Subcutaneous abdominal adipose tissue (tissue), 5 donors: ENCODE measurements around the gene ATP1A4.

Experiments used
- H3K27ac ChIP-seq: one replicate; pipeline ENCODE4 v1.7.0; 2013; ENCODE audit warnings: low read depth, mild to moderate bottlenecking, inconsistent platforms, low read length, moderate library complexity
- H3K27me3 ChIP-seq, 5 donors: one replicate each; pipeline ENCODE4 v1.7.0; 2013; ENCODE audit warnings: low read length in 5 of 5, inconsistent platforms in 1 of 5; ENCODE audit not compliant: control insufficient read depth in 5 of 5, insufficient read depth in 4 of 5
- H3K36me3 ChIP-seq, 5 donors: one replicate each; pipeline ENCODE4 v1.7.0; 2013; ENCODE audit warnings: low read length in 5 of 5; ENCODE audit not compliant: control insufficient read depth in 5 of 5, insufficient read depth in 5 of 5
- H3K4me1 ChIP-seq, 5 donors: one replicate each; pipeline ENCODE4 v1.7.0; 2013; ENCODE audit warnings: low read length in 5 of 5, mild to moderate bottlenecking in 3 of 5, moderate library complexity in 1 of 5; ENCODE audit not compliant: control insufficient read depth in 5 of 5, insufficient read depth in 5 of 5
- H3K4me3 ChIP-seq, 5 donors: one replicate each; pipeline ENCODE4 v1.7.0; 2013; ENCODE audit warnings: low read length in 5 of 5, low read depth in 1 of 5
- H3K9ac ChIP-seq, 5 donors: one replicate each; pipeline ENCODE4 v1.7.0; 2013; ENCODE audit warnings: low read length in 5 of 5, mild to moderate bottlenecking in 4 of 5, moderate library complexity in 3 of 5
- H3K9me3 ChIP-seq, 5 donors: one replicate each; pipeline ENCODE4 v1.7.0; 2013; ENCODE audit warnings: low read length in 5 of 5; ENCODE audit not compliant: control insufficient read depth in 5 of 5
- donor health status: healthy.
- donor health status: healthy.
- donor health status: healthy.
- donor health status: healthy.
- donor health status: healthy.

The ATP1A4 gene

GRCh38 chr1:160137216-160137862, 14.1 kb upstream of the ATP1A4 start:
- H3K4me1 ChIP-seq, result peaks cover 0 to 12% (median 5%) of the 10 kb centered on the region in 5 donors
- H3K4me3 ChIP-seq, result no peak overlapping the region
- no peaks in the 10 kb centered on the region for H3K9me3 ChIP-seq
- H3K36me3 ChIP-seq, result peaks cover 0 to 23% (median 10%) of the 10 kb centered on the region in 5 donors
- no peak overlapping the region for H3K9ac ChIP-seq
- H3K27ac ChIP-seq, result no peak overlapping the region
- H3K27me3 ChIP-seq, result no peaks in the 10 kb centered on the region

GRCh38 chr1:160139840-160140239, 11.6 kb upstream of the ATP1A4 start:
- H3K9ac ChIP-seq, result no peak overlapping the region
- peaks cover 0 to 23% (median 10%) of the 10 kb centered on the region in 5 donors for H3K36me3 ChIP-seq
- H3K4me1 ChIP-seq, result peaks cover 0 to 11% (median 7%) of the 10 kb centered on the region in 5 donors
- no peak overlapping the region for H3K27ac ChIP-seq
- H3K27me3 ChIP-seq, result no peaks in the 10 kb centered on the region
- no peaks in the 10 kb centered on the region for H3K9me3 ChIP-seq
- no peak overlapping the region for H3K4me3 ChIP-seq

GRCh38 chr1:160143695-160144094, 7.7 kb upstream of the ATP1A4 start:
- Histone ChIP-seq H3K4me1 (peaks cover 0 to 12% (median 7%) of the 10 kb centered on the region in 5 donors), H3K4me3 (no peak overlapping the region), H3K9ac (no peak overlapping the region), H3K36me3 (peaks cover 0 to 10% (median 2%) of the 10 kb centered on the region in 5 donors), H3K9me3 (no peaks in the 10 kb centered on the region), H3K27me3 (no peaks in the 10 kb centered on the region), H3K27ac (no peak overlapping the region)

- Histone ChIP-seq H3K9ac (no peak overlapping the region), H3K4me1 (peaks cover 0 to 21% (median 10%) of the 10 kb centered on the region in 5 donors), H3K27me3 (no peaks in the 10 kb centered on the region), H3K4me3 (no peak overlapping the region), H3K36me3 (peaks cover 0 to 7% (median under 1%) of the 10 kb centered on the region in 5 donors), H3K27ac (no peak overlapping the region), H3K9me3 (no peaks in the 10 kb centered on the region)
Measured at GRCh38 chr1:160144921-160145320, 6.5 kb upstream of the ATP1A4 start.

- H3K9me3 ChIP-seq, result no peaks in the 10 kb centered on the region
- no peaks in the 10 kb centered on the region for H3K27me3 ChIP-seq
- H3K4me3 ChIP-seq, result no peak overlapping the region
- H3K27ac ChIP-seq, result no peak overlapping the region
- peaks cover 0 to 21% (median 10%) of the 10 kb centered on the region in 5 donors for H3K4me1 ChIP-seq
- H3K36me3 ChIP-seq, result peaks cover 0 to 3% (median 0%) of the 10 kb centered on the region in 5 donors
- no peak overlapping the region for H3K9ac ChIP-seq
Measured at GRCh38 chr1:160146107-160146506, 5.3 kb upstream of the ATP1A4 start.

GRCh38 chr1:160148121-160148520, 3.3 kb upstream of the ATP1A4 start:
- H3K27ac ChIP-seq, result no peak overlapping the region
- no peak overlapping the region for H3K9ac ChIP-seq
- peaks cover 0 to 21% (median 7%) of the 10 kb centered on the region in 5 donors for H3K4me1 ChIP-seq
- no peaks in the 10 kb centered on the region for H3K27me3 ChIP-seq
- no peaks in the 10 kb centered on the region for H3K9me3 ChIP-seq
- H3K36me3 ChIP-seq, result no peaks in the 10 kb centered on the region
- H3K4me3 ChIP-seq, result no peak overlapping the region

GRCh38 chr1:160149233-160149632, 2.2 kb upstream of the ATP1A4 start:
- Histone ChIP-seq H3K4me1 (peaks cover 0 to 16% (median 3%) of the 10 kb centered on the region in 5 donors), H3K9me3 (no peaks in the 10 kb centered on the region), H3K4me3 (no peak overlapping the region), H3K36me3 (no peaks in the 10 kb centered on the region), H3K27me3 (no peaks in the 10 kb centered on the region), H3K27ac (peak overlapping the region; percentile 59), H3K9ac (no peak overlapping the region)

GRCh38 chr1:160149716-160150115, 1.7 kb upstream of the ATP1A4 start:
- no peaks in the 10 kb centered on the region for H3K36me3 ChIP-seq
- H3K9ac ChIP-seq, result no peak overlapping the region
- H3K4me3 ChIP-seq, result no peak overlapping the region
- no peaks in the 10 kb centered on the region for H3K27me3 ChIP-seq
- H3K4me1 ChIP-seq, result peaks cover 0 to 11% (median 3%) of the 10 kb centered on the region in 5 donors
- H3K27ac ChIP-seq, result peak overlapping the region; percentile 59
- H3K9me3 ChIP-seq, result no peaks in the 10 kb centered on the region

- Histone ChIP-seq H3K4me1 (no peaks in the 10 kb centered on the region), H3K4me3 (no peak overlapping the region), H3K27ac (no peak overlapping the region), H3K27me3 (no peaks in the 10 kb centered on the region), H3K36me3 (no peaks in the 10 kb centered on the region), H3K9ac (no peak overlapping the region), H3K9me3 (no peaks in the 10 kb centered on the region)
Measured at GRCh38 chr1:160154790-160155189, 3.4 kb downstream of the ATP1A4 start.

GRCh38 chr1:160156361-160156760, 5.0 kb downstream of the ATP1A4 start:
- Histone ChIP-seq H3K4me3 (no peak overlapping the region), H3K27ac (no peak overlapping the region), H3K36me3 (no peaks in the 10 kb centered on the region), H3K4me1 (no peaks in the 10 kb centered on the region), H3K9me3 (no peaks in the 10 kb centered on the region), H3K27me3 (no peaks in the 10 kb centered on the region), H3K9ac (no peak overlapping the region)
